GM21723 (cell line): ENCODE measurements around the gene DEDD2.

ENCODE experiments used
- ATAC-seq: cut with Tn5 transposase; IDR thresholded peaks from one replicate; pipeline ENCODE4 v1.9.1; 2021; ENCODE audit warnings: mild to moderate bottlenecking, moderate library complexity; ENCODE audit not compliant: unreplicated experiment

Gene DEDD2

GRCh38 chr19:42248270-42249148 lies 31.0 kb upstream of the DEDD2 start:
- no peak for ATAC-seq

- no peak for ATAC-seq
Measured at GRCh38 chr19:42247640-42248199, 30.2 kb upstream of the DEDD2 start.

GRCh38 chr19:42246922-42247639 lies 29.6 kb upstream of the DEDD2 start:
- no peak for ATAC-seq

GRCh38 chr19:42246143-42246921 lies 28.9 kb upstream of the DEDD2 start:
- no peak for ATAC-seq

- no peak for ATAC-seq
Measured at GRCh38 chr19:42245231-42245630, 27.8 kb upstream of the DEDD2 start.

- peak; percentile 42 for ATAC-seq
Measured at GRCh38 chr19:42244347-42245220, 27.1 kb upstream of the DEDD2 start.

- peak; percentile 66 for ATAC-seq
Measured at GRCh38 chr19:42242512-42243409, 25.3 kb upstream of the DEDD2 start, which contains the start of gene GSK3A. Gene GSK3A, minus strand, starts transcription at chr19:42242602. Its CDS starts 137 bp downstream, at chr19:42242465.

GRCh38 chr19:42242069-42242511 lies 24.6 kb upstream of the DEDD2 start:
- peak; percentile 3 for ATAC-seq

GRCh38 chr19:42241279-42241678 lies 23.8 kb upstream of the DEDD2 start:
- ATAC-seq: no peak

GRCh38 chr19:42239544-42240220 lies 22.2 kb upstream of the DEDD2 start:
- ATAC-seq: no peak

- no peak for ATAC-seq
Measured at GRCh38 chr19:42235181-42235580, 17.7 kb upstream of the DEDD2 start.

GRCh38 chr19:42234364-42234763 lies 16.9 kb upstream of the DEDD2 start:
- no peak for ATAC-seq

- ATAC-seq: no peak
Measured at GRCh38 chr19:42233678-42234292, 16.3 kb upstream of the DEDD2 start.

- no peak for ATAC-seq
Measured at GRCh38 chr19:42233106-42233505, 15.6 kb upstream of the DEDD2 start.

- ATAC-seq: no peak
Measured at GRCh38 chr19:42232435-42232834, 15.0 kb upstream of the DEDD2 start.

GRCh38 chr19:42230571-42230970 lies 13.1 kb upstream of the DEDD2 start:
- ATAC-seq: no peak

- no peak for ATAC-seq
Measured at GRCh38 chr19:42229855-42230351, 12.4 kb upstream of the DEDD2 start.
